ENCODE measurements around the gene PRKACA.
"Not testable (repeated sequence)": the region's sequence is repeated elsewhere in the genome, so short reads cannot be mapped to it uniquely, and the experiment has no call there.

Gene PRKACA

DNA sequence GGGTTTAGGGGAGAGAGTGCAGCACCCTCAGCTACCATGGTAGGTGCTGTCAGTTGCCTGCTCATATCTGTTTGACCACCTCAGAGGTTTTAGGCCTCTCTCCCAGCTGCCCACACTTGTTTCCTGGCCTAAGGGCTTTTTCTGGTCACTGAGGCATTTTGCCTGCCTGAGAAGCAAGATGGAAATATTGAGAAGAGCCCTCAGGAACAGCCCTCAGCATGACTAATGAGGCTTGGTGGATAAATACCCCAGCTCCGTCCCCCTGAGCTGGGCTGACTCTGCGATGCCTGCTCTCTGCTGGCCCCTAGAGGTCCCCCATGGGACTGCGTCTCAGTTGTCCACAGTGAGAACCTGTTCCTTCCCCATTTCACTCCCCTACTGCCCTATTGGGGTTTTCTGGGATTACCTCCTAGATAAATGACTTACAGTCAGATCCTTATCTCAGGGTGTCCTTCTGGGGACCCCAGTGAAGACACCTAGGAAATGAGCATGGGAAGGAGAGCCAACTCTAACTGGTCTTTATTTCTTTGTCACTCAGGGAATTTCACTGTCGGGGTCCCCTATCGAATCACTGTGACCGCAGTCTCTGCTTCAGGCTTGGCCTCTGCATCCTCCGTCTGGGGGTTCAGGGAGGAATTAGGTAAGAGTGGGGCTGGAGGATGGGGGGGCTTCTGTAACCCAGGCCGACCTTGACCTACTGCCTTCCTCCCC lies 69.0 kb downstream of the PRKACA start:
- peak; percentile 51 to 63 for DNase-seq (ENCODE audit: low read depth in 2 of 2)

DNA sequence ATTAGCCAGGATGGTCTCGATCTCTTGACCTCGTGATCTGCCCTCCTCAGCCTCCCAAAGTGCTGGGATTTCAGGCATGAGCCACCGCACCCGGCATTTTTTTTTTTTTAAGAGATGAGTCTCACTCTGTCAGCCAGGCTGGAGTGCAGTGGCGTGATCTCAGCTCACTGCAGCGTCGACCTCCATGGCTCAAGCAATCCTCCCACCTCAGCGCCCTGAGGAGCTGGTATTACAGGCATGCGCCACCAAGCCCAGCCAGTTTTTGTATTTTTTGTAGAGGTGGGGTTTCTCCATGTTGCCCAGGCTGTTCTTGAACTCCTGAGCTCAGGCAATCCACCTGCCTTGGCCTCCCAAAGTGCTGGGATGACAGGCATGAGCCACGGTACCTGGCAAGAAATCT lies 69.7 kb downstream of the PRKACA start:
- DNase-seq (ENCODE audit: low read depth in 2 of 2): not testable (repeated sequence)

DNA sequence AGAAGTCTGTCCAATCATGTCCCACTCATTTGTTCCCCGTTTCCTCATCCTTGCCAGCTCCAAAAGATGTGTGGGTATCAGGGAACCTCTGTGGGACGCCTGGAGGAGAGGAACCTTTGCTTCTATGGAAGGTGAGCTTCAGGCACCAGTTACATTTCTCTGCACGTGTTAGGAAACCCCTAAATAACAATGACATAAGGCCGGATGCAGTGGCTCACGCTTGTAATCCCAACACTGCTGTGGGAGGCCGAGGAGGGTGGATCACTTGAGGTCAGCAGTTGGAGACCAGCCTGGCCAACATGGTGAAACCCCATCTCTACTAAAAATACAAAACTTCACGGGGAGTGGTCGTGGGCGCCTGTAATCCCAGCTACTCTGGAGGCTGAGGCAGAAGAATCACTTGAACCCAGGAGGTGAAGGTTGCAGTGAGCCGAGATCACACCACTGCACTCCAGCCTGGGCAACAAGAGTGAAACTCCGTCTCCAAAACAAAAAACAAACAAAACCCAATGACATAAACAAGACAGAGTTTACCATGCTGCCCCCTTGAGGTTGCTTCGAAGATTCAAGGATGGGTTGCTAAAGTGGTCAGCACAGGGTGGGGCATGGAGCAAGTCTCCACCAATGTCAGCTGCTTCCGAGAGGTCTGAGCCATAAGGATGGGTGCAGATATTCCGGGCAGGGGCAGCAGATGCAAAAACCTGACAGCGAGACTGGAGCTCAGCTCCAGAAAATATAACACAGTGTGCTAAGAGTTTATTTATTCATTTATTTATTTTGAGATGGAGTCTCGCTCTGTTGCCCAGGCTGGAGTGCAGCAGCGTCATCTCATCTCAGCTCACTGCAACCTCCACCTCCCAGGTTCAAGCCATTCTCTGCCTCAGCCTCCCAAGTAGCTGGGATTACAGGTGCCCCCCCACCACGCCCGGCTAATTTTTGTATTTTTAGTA lies 74.6 kb downstream of the PRKACA start:
- DNase-seq (ENCODE audit: low read depth in 2 of 2): not testable (repeated sequence)
